WTC11 (cell line): ENCODE results near the gene GAS2L3. TPM values are rescaled to one million over a fixed set of nuclear protein-coding genes. Genes with fewer than 3 reads are reported as not detected.

Source experiments
- ATAC-seq: fragments of 200-7000 bp; cut with Tn5 transposase; 2 replicates; pipeline ENCODE4 v1.10.0; 2021; ENCODE audit warnings: mild to moderate bottlenecking, moderate library complexity
- CTCF ChIA-PET: fragments of 300-600 bp; sonication (Branson Sonifier 250); formaldehyde crosslinking; loops from one replicate; lab custom pipeline; 2021; ENCODE audit warnings: antibody characterized with exemption; lab: Charles Lee
- POLR2A ChIA-PET: fragments of 350-600 bp; sonication (Branson Sonifier 250); formaldehyde crosslinking; loops from one replicate; lab custom pipeline; 2021; ENCODE audit warnings: antibody characterized with exemption; lab: Charles Lee
- DNase-seq: peaks from one replicate; pipeline ENCODE4 v3.0.0; 2021; ENCODE audit warnings: low spot score
- H3K27ac Mint-ChIP-seq: 2 replicates; pipeline ENCODE4 v1.8.0; 2021; ENCODE audit warnings: mixed read lengths
- H3K27me3 Mint-ChIP-seq: 2 replicates; pipeline ENCODE4 v1.8.0; 2021; ENCODE audit warnings: low read depth, mild to moderate bottlenecking, moderate library complexity, mixed read lengths
- H3K36me3 Mint-ChIP-seq: 2 replicates; pipeline ENCODE4 v1.8.0; 2021; ENCODE audit warnings: mixed read lengths
- H3K4me1 Mint-ChIP-seq: 2 replicates; pipeline ENCODE4 v1.8.0; 2022; ENCODE audit warnings: mixed read lengths
- H3K4me3 Mint-ChIP-seq: 2 replicates; pipeline ENCODE4 v1.8.0; 2021; ENCODE audit warnings: mild to moderate bottlenecking, moderate library complexity, mixed read lengths
- H3K9me3 Mint-ChIP-seq: 2 replicates; pipeline ENCODE4 v1.8.0; 2021; ENCODE audit warnings: mixed read lengths
- FOXP1 ChIP-seq: sonication (generic); formaldehyde crosslinking; IDR thresholded peaks from 2 replicates; pipeline ENCODE4 v1.8.0; 2022; ENCODE audit warnings: missing genetic modification reagents, mild to moderate bottlenecking, moderate library complexity, borderline replicate concordance
- KAT7 ChIP-seq: sonication (generic); formaldehyde crosslinking; IDR thresholded peaks from 2 replicates; pipeline ENCODE4 v1.8.1; 2023; ENCODE audit warnings: missing genetic modification reagents, mild to moderate bottlenecking, borderline replicate concordance
- SMAD4 ChIP-seq: sonication (generic); formaldehyde crosslinking; IDR thresholded peaks from 2 replicates; pipeline ENCODE4 v1.8.0; 2022; ENCODE audit warnings: mild to moderate bottlenecking, missing genetic modification reagents
- SOX15 ChIP-seq: fragments of 250-450 bp; sonication (Bioruptor Pico); IDR thresholded peaks from 2 replicates; pipeline ENCODE4 v1.9.0; 2021; ENCODE audit warnings: mild to moderate bottlenecking
- TEAD1 ChIP-seq: sonication (generic); formaldehyde crosslinking; IDR thresholded peaks from 2 replicates; pipeline ENCODE4 v1.8.0; 2022; ENCODE audit warnings: mild to moderate bottlenecking, missing genetic modification reagents
- ZNF138 ChIP-seq: sonication (generic); formaldehyde crosslinking; conservative IDR thresholded peaks from 2 replicates; pipeline ENCODE4 v1.8.1; 2022; ENCODE audit warnings: mild to moderate bottlenecking, moderate library complexity, missing genetic modification reagents
- ZNF423 ChIP-seq: fragments of 250-450 bp; sonication (Bioruptor Pico); IDR thresholded peaks from 2 replicates; pipeline ENCODE4 v2.1.2; 2022; ENCODE audit warnings: mild to moderate bottlenecking, moderate library complexity
- ZNF671 ChIP-seq: fragments of 250-450 bp; sonication (Bioruptor Pico); IDR thresholded peaks from 2 replicates; pipeline ENCODE4 v1.8.0; 2021; ENCODE audit warnings: mild to moderate bottlenecking
- total RNA-seq: library from RNA; stranded (reverse); gene quantifications from 3 replicates; pipeline ENCODE4 v1.2.3, GENCODE V29; 2021
- TF ChIP-seq, protein P1 (sequence below): fragments of 250-450 bp; sonication (Bioruptor Pico); IDR thresholded peaks from 2 replicates; pipeline ENCODE4 v1.9.0; 2021; ENCODE audit warnings: moderate library complexity, mild to moderate bottlenecking, inconsistent platforms, borderline replicate concordance
- TF ChIP-seq, protein P2 (sequence below): sonication (generic); formaldehyde crosslinking; IDR thresholded peaks from 2 replicates; pipeline ENCODE4 v1.8.1; 2023; ENCODE audit warnings: mild to moderate bottlenecking, missing genetic modification reagents, moderate library complexity
- TF ChIP-seq, protein P3 (sequence below): fragments of 200-600 bp; IDR thresholded peaks from 2 replicates; pipeline ENCODE4 v1.8.0; 2022; ENCODE audit warnings: antibody characterized with exemption
- TF ChIP-seq, protein P4 (sequence below): fragments of 250-450 bp; sonication (Bioruptor Pico); IDR thresholded peaks from 2 replicates; pipeline ENCODE4 v1.9.0; 2021; ENCODE audit warnings: mild to moderate bottlenecking, borderline replicate concordance
- TF ChIP-seq, protein P5 (sequence below): sonication (generic); formaldehyde crosslinking; IDR thresholded peaks from 2 replicates; pipeline ENCODE4 v1.8.1; 2023; ENCODE audit warnings: mild to moderate bottlenecking, missing genetic modification reagents, moderate library complexity

The GAS2L3 gene
- total RNA-seq, 1 experiment from 2014 or later = 14.8 TPM

DNA sequence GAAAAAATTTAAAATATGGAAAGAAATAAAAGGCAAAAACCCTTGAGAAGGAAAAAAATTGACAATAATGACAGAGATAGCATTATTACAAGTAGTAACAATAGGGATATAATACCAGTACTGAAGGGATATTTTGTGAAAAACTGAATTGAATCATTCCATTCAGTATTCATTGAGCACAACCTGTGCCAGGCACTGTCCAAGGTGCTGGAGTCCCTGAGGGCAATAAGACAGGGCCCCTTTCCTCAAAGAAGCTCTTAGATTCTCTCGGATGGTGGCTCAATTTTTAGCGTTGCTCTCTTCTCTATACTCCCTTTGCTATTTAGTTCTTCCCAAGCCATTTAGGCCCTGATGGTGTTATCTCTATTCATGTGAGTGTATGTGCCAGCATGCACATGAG lies 34.3 kb upstream of the GAS2L3 start:
- H3K9me3 Mint-ChIP-seq = no peaks in the 10 kb centered on the region
- POLR2A ChIA-PET = interaction anchor here (0.6 kb wide), 1 partner anchor 116 kb away, joined by 3 read pairs; no protein-coding TSS in a partner anchor

DNA sequence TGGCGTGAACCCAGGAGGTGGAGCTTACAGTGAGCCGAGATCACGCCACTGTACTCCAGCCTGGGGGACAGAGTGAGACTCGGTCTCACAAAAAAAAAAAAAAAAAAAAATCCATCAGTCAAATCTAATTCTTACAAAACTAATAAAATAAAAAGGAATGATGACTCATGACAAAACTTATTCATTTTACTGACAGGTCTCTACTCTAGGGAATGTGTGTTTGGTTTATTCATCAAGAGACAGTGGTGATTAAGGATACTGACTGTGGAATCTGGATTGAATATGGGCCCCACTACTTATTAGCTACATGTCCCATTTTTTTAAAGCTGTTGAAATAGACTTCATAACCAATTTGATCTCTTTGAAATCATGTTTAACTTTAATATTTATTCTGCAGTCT lies 29.3 kb upstream of the GAS2L3 start:
- ChIA-PET CTCF (interaction anchor here (1.2 to 3.4 kb wide), 2 partner anchors 139 to 196 kb away, joined by 3 to 21 read pairs; no protein-coding TSS in a partner anchor), POLR2A (interaction anchor here (0.5 to 0.6 kb wide), 2 partner anchors 23 to 48 kb away, joined by 4 to 6 read pairs; no protein-coding TSS in a partner anchor)
- Mint-ChIP-seq H3K27ac (no peak overlapping the region), H3K27me3 (peaks cover 2% of the 10 kb centered on the region; the same call in 1 of the 2 replicates), H3K9me3 (peaks cover 3% of the 10 kb centered on the region), H3K4me1 (no peaks in the 10 kb centered on the region), H3K36me3 (no peaks in the 10 kb centered on the region), H3K4me3 (no peak overlapping the region)
- no peak for DNase-seq
- TF ChIP-seq ZNF671 = no peak
- TF ChIP-seq, protein P1, sequence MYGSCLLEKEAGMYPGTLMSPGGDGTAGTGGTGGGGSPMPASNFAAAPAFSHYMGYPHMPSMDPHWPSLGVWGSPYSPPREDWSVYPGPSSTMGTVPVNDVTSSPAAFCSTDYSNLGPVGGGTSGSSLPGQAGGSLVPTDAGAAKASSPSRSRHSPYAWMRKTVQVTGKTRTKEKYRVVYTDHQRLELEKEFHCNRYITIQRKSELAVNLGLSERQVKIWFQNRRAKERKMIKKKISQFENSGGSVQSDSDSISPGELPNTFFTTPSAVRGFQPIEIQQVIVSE (CRISPR knock-in tag) = no peak
- no peak for ATAC-seq

More for the DNA sequence above, 34.3 kb upstream of the GAS2L3 start:
- Mint-ChIP-seq H3K4me3 (no peak overlapping the region), H3K4me1 (no peaks in the 10 kb centered on the region), H3K27ac (no peak overlapping the region), H3K36me3 (no peaks in the 10 kb centered on the region), H3K27me3 (no peaks in the 10 kb centered on the region)
- TF ChIP-seq TEAD1 (CRISPR knock-in tag) (peak; percentile 69; the same call in 1 of the 2 replicates), SMAD4 (CRISPR knock-in tag) (0 out of 2 replicates have a peak, but pooled peaks have one; percentile 26), ZNF138 (CRISPR knock-in tag) (no peak)
- ATAC-seq (peak; percentile 84), DNase-seq (peak; percentile 68)
- CTCF ChIA-PET = interaction anchor here (0.6 to 3.5 kb wide), 3 partner anchors 15 to 218 kb away, joined by 3 to 16 read pairs (median 4); no protein-coding TSS in a partner anchor

DNA sequence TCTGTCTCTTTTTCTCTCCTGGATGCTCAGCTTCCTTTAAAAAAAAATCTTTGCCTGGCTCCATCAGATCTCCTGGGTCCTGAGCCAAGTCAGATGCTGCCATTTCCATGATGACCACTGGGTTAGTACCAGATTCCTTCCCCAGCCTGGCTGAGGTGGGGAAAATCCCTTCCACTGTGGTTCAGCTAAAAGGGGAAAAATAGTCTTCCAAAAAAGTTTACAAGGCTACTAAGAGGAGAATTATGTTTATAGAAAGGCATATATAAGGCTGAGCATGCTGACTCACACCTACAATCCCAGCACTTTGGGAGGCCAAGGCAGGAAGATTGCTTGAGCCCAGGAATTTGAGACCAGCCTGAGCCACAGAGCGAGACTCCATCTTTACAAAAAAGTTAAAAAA lies 28.4 kb upstream of the GAS2L3 start:
- Mint-ChIP-seq H3K9me3 (peaks cover 3% of the 10 kb centered on the region), H3K4me3 (no peak overlapping the region), H3K27me3 (peaks cover 2% of the 10 kb centered on the region; the same call in 1 of the 2 replicates), H3K27ac (no peak overlapping the region), H3K4me1 (no peaks in the 10 kb centered on the region), H3K36me3 (no peaks in the 10 kb centered on the region)
- DNase-seq = no peak
- no peak for TF ChIP-seq SMAD4 (CRISPR knock-in tag)
- ATAC-seq = no peak
- ChIA-PET POLR2A (no interaction called here), CTCF (interaction anchor here (0.6 to 3.4 kb wide), 2 partner anchors 140 to 193 kb away, joined by 5 to 21 read pairs; no protein-coding TSS in a partner anchor)

DNA sequence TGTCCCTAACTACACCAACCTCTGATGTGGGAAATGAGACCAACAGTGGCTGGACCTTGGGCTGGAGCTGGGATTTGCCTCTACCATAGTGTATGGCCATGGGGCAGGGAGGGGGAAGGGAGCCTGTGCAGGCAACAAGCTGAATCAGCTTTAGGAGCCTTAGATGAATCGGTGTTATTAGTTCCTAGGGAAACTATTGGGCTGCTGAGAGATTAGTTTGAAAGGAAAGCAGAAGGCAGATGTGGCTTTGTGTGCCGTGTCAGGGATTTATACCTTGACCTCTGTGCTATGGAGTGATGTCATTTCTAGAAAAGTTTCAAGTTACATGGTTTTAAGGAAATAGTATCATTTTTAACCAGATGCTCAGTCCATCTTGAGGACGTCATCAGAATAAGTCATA lies 19.5 kb upstream of the GAS2L3 start:
- Mint-ChIP-seq H3K27me3 (no peaks in the 10 kb centered on the region), H3K4me3 (no peak overlapping the region), H3K27ac (no peak overlapping the region), H3K9me3 (0 out of 2 replicates have a peak, but pooled peaks cover 11% of the 10 kb centered on the region), H3K4me1 (peaks cover 5% of the 10 kb centered on the region; the same call in 1 of the 2 replicates), H3K36me3 (no peaks in the 10 kb centered on the region)
- TF ChIP-seq FOXP1 (CRISPR knock-in tag) (no peak), KAT7 (CRISPR knock-in tag) (no peak), ZNF423 (CRISPR knock-in tag) (no peak), SOX15 (CRISPR knock-in tag) (no peak)
- TF ChIP-seq, protein P2, sequence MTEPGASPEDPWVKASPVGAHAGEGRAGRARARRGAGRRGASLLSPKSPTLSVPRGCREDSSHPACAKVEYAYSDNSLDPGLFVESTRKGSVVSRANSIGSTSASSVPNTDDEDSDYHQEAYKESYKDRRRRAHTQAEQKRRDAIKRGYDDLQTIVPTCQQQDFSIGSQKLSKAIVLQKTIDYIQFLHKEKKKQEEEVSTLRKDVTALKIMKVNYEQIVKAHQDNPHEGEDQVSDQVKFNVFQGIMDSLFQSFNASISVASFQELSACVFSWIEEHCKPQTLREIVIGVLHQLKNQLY (CRISPR knock-in tag) = no peak
- DNase-seq = no peak
- ChIA-PET CTCF (interaction anchor here (0.6 to 3.9 kb wide), 14 partner anchors 15 to 319 kb away, joined by 3 to 46 read pairs (median 5); partner anchors contain the start of gene SLC17A8), POLR2A (no interaction called here)
- peak; percentile 52 for ATAC-seq

DNA sequence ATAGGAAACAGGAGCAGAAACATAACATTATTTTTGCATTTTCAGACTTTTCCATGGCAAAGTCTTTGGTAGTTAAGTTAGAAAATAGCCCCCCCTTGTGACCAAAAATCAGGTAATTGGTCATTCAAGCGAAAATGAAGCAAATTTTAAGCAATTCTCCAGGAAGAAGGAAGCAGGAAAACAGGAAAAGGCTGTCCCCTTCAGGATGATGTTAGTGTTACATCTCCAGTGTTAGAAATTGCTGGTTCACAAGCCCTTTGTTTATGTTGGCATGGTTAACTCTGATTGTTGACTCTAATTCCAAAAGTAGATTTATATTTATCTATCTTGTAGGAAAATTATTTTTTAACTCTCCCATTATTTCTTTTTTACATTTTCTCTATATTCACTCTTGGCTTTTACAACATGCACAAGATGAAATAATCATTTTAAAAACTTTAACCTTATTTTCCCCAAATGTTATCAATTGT lies 18.8 kb upstream of the GAS2L3 start:
- ATAC-seq (peak; percentile 89), DNase-seq (no peak)
- ChIA-PET POLR2A (interaction anchor here (0.6 kb wide), 2 partner anchors 288 to 1172 kb away, joined by 4 read pairs; partner anchors contain the start of genes DEPDC4 and SCYL2), CTCF (interaction anchor here (0.6 to 3.9 kb wide), 22 partner anchors 10 to 320 kb away, joined by 3 to 46 read pairs (median 5); partner anchors contain the start of genes GAS2L3 and SLC17A8)
- no peaks in the 10 kb centered on the region for H3K27me3 Mint-ChIP-seq
- H3K4me1 Mint-ChIP-seq = peaks cover 5% of the 10 kb centered on the region; the same call in 1 of the 2 replicates
- H3K27ac Mint-ChIP-seq = no peak overlapping the region
- H3K9me3 Mint-ChIP-seq = 0 out of 2 replicates have a peak, but pooled peaks cover 12% of the 10 kb centered on the region
- no peak overlapping the region for H3K4me3 Mint-ChIP-seq
- H3K36me3 Mint-ChIP-seq = no peaks in the 10 kb centered on the region
- TF ChIP-seq, protein P3, sequence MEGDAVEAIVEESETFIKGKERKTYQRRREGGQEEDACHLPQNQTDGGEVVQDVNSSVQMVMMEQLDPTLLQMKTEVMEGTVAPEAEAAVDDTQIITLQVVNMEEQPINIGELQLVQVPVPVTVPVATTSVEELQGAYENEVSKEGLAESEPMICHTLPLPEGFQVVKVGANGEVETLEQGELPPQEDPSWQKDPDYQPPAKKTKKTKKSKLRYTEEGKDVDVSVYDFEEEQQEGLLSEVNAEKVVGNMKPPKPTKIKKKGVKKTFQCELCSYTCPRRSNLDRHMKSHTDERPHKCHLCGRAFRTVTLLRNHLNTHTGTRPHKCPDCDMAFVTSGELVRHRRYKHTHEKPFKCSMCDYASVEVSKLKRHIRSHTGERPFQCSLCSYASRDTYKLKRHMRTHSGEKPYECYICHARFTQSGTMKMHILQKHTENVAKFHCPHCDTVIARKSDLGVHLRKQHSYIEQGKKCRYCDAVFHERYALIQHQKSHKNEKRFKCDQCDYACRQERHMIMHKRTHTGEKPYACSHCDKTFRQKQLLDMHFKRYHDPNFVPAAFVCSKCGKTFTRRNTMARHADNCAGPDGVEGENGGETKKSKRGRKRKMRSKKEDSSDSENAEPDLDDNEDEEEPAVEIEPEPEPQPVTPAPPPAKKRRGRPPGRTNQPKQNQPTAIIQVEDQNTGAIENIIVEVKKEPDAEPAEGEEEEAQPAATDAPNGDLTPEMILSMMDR = peak; percentile 84
- TF ChIP-seq, protein P4, sequence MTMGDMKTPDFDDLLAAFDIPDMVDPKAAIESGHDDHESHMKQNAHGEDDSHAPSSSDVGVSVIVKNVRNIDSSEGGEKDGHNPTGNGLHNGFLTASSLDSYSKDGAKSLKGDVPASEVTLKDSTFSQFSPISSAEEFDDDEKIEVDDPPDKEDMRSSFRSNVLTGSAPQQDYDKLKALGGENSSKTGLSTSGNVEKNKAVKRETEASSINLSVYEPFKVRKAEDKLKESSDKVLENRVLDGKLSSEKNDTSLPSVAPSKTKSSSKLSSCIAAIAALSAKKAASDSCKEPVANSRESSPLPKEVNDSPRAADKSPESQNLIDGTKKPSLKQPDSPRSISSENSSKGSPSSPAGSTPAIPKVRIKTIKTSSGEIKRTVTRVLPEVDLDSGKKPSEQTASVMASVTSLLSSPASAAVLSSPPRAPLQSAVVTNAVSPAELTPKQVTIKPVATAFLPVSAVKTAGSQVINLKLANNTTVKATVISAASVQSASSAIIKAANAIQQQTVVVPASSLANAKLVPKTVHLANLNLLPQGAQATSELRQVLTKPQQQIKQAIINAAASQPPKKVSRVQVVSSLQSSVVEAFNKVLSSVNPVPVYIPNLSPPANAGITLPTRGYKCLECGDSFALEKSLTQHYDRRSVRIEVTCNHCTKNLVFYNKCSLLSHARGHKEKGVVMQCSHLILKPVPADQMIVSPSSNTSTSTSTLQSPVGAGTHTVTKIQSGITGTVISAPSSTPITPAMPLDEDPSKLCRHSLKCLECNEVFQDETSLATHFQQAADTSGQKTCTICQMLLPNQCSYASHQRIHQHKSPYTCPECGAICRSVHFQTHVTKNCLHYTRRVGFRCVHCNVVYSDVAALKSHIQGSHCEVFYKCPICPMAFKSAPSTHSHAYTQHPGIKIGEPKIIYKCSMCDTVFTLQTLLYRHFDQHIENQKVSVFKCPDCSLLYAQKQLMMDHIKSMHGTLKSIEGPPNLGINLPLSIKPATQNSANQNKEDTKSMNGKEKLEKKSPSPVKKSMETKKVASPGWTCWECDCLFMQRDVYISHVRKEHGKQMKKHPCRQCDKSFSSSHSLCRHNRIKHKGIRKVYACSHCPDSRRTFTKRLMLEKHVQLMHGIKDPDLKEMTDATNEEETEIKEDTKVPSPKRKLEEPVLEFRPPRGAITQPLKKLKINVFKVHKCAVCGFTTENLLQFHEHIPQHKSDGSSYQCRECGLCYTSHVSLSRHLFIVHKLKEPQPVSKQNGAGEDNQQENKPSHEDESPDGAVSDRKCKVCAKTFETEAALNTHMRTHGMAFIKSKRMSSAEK (CRISPR knock-in tag) = no peak
- TF ChIP-seq, protein P5, sequence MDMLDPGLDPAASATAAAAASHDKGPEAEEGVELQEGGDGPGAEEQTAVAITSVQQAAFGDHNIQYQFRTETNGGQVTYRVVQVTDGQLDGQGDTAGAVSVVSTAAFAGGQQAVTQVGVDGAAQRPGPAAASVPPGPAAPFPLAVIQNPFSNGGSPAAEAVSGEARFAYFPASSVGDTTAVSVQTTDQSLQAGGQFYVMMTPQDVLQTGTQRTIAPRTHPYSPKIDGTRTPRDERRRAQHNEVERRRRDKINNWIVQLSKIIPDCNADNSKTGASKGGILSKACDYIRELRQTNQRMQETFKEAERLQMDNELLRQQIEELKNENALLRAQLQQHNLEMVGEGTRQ (CRISPR knock-in tag) = no peak
